NCI-H226 (cell line): ENCODE measurements around the gene TRAPPC4.
"Not testable (repeated sequence)": the region's sequence is repeated elsewhere in the genome, so short reads cannot be mapped to it uniquely, and the experiment has no call there.

Experiments used
- DNase-seq: peaks from one replicate; pipeline ENCODE4 v3.0.0-alpha.2; 2015

TRAPPC4 gene, protein sequence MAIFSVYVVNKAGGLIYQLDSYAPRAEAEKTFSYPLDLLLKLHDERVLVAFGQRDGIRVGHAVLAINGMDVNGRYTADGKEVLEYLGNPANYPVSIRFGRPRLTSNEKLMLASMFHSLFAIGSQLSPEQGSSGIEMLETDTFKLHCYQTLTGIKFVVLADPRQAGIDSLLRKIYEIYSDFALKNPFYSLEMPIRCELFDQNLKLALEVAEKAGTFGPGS

DNA sequence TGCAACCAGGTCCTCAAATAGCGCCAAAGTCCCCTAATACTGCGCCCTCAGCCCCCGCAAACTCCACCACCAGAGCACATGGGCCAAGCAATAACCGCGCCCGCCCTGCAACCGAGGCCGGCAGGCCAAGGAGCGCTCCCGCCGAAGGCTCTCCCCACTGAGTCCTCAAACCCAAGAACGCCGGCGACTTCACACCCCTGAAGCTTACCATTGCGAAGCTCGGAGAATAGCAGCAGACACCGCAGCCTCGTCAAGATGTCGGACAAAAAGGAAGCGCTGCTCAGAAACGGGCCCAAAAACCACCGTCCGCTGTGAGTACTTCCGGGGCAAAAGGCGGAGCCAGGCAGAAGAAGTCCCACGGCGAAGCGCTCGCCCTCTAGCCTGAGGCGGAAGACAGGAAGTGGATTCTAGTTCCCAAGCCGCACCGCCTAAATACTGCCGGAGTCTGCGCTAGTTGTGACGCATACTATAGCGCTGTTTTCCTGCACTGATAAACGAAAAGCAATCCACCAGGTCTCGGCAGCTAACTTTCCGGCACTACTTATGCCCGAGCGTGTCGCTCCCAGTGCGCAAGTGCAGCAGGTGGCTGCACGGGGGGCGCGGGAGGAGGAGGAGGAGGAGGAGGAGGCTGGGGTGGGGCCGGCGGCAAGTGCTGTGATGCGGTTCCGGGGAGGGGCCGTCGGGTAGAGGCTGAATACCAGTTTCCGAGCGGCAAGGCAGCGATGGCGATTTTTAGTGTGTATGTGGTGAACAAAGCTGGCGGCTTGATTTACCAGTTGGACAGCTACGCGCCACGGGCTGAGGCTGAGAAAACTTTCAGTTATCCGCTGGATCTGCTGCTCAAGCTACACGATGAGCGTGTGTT is at the start of gene TRAPPC4, which contains the start of gene RPS25:
Gene TRAPPC4, plus strand, starts transcription at position 693 of the 865 bp plus-strand sequence. Its CDS starts 30 bp downstream, at position 723.
Gene RPS25, minus strand, starts transcription at position 270 of the 865 bp plus-strand sequence. Its CDS starts 59 bp downstream, at position 211.
- peak; percentile 97 for DNase-seq

GRCh38 chr11:118969508-118969907 is 49.1 kb upstream of the TRAPPC4 start:
- not testable (repeated sequence) for DNase-seq

DNA sequence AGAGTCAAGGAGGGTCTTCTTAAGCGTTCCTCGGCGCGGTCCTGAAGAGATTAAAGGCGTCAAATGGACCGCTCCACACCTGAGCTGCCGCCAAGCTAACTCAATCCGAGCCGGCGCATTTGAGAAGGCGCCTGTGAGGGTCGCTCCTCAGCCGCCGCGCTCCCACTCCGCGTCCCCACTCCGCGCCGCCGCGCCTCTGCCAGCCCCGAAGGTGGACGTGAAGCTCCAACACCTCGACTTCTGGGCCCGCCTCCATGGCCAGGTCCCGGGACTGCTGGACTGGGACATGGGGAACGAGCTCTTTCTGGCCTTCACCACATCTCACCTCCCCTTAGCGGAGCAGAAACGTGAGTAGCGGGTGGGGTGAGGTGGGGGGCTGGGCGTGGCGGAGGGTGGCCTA is 46.9 kb upstream of the TRAPPC4 start, which contains the start of gene FOXR1:
Gene FOXR1, plus strand, starts transcription at position 116 of the 400 bp plus-strand sequence. Its CDS starts 171 bp downstream, at position 287.
- DNase-seq: no peak

GRCh38 chr11:118973985-118974384 is 44.6 kb upstream of the TRAPPC4 start:
- DNase-seq: no peak

DNA sequence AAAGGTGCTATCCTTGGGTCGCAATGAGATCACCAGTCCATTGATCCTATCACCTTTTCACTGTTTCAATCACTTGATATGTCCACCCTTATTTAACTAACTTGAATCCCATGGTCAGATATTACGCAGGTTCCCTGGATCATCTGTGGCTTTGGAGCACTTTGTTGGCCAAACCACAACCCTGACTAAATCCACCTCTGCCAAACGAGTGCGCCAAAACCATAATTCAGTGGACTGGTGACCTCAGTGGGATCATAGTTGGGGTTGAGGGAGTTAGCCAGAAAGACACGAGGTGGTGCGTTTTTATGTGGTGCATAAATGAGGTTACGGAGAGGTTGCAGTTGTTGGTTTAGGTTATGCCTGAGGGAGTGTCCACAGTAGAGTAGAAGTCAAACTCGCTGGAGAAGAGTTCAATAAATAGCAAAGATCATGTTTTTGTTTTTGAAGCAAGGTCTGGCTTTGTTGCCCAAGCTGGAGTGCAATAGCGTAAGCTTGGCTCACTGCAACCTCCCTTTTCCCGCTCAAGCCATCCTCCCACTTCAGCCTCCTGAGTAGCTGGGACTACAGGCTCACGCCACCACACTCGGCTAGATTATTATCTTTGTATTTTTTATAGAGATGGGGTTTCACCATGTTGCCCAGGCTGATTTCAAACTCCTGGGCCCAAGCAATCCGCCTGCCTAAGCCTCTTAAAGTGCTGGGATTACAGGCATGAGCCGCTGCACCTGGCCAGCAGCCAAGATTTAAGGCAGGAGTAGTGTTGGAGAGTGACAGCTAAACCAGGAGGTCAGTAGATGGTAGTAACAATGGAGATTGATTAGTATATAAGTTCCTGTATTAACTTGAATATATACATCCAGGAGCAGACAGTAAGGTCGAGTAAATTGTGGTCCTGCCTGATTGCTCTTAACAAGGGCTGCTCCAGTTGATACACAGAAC is 42.5 kb upstream of the TRAPPC4 start:
- no peak for DNase-seq

- no peak for DNase-seq
These were observed 39.1 kb upstream of the TRAPPC4 start for GRCh38 chr11:118979434-118979833.

- no peak for DNase-seq
These were observed 38.2 kb upstream of the TRAPPC4 start for GRCh38 chr11:118980191-118980881.

GRCh38 chr11:118984337-118984736 is 34.2 kb upstream of the TRAPPC4 start:
- DNase-seq: not testable (repeated sequence)

GRCh38 chr11:118984825-118985224 is 33.7 kb upstream of the TRAPPC4 start:
- no peak for DNase-seq

- no peak for DNase-seq
These were observed 30.3 kb upstream of the TRAPPC4 start for GRCh38 chr11:118988280-118988679.

DNA sequence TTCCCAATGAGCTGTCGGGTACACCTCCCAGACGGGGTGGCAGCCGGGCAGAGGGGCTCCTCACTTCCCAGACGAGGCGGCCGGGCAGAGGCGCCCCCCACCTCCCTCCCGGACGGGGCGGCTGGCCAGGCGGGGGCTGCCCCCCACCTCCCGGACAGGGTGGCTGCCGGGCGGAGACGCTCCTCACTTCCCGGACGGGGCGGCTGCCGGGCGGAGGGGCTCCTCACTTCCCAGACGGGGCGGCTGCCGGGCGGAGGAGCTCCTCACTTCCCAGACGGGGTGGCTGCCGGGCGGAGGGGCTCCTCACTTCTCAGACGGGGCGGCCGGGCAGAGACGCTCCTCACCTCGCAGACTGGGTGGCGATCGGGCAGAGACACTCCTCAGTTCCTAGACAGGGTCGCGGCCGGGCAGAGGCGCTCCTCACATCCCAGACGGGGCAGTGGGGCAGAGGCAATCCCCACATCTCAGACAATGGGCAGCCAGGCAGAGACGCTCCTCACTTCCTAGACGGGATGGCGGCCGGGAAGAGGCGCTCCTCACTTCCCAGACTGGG is 27.0 kb upstream of the TRAPPC4 start:
- DNase-seq: not testable (repeated sequence)

DNA sequence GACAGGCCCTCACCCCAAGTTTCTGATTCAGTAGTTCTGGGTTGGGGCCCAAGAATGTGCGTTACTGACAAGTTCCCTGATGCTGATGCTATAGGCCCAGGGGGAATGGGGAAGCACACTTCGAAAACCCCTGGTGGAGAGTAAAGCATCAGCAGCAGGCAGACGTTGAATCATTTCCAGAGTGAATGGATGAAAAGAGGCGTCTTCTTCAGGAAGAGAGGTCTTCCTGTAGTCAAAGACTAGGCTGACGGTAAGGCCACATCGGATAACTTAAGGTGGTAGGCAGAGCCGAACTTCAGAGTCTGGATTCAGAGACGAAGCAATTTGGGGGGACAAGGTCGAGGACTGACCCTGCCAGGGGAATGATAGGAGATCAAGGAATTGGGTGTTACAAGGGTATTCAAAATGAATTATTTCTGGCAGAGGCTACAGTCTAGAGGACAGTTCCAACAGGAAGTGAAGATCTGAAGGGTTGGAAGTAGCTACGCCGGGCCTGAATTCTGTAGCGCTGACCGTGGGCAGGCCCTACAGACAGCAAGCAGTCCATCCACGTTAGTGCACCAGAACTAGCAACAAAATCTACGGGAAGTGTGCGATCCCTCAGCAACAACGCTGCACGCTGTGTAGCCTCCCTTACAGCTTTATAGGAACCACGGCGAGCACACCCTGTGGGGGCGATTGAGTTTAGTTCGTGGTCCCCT is 21.5 kb upstream of the TRAPPC4 start:
- no peak for DNase-seq

DNA sequence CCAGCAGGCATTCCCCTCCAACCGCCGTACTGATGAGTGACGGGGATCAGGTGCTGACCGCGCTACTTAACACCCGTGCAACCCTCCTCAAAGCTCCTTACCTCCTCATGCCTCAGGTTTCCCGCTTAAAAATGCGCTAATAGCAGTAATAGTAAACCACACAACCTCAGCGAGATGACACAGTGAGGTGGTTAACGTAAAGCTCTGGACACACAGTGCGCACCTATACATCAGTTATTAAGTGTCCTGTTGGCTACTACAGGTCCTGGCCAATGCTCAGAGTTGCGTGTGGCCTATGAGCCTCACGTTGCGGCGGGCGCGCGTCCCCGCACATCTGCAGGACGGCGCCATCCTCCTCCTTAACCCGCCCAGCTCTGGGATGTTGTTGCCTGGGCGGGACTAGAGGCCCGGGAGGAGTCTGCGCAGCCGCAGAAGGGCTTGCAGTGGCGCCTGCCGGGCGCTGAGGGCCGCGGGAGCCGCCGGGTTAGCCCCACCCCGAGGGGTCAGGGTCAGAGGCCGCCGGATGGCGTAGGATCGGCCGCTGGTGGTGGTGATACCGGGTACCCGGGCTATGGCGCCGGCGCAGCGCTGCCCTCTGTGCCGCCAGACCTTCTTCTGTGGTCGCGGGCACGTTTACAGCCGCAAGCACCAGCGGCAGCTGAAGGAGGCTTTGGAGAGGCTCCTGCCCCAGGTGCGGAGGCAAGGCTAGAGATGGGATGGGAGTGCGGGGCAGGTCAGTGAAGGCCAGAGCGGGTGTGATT is 20.8 kb upstream of the TRAPPC4 start, which contains the start of gene CENATAC:
Gene CENATAC, plus strand, starts transcription at position 512 of the 761 bp plus-strand sequence. Its CDS starts 60 bp downstream, at position 572.
- peak; percentile 87 for DNase-seq

DNA sequence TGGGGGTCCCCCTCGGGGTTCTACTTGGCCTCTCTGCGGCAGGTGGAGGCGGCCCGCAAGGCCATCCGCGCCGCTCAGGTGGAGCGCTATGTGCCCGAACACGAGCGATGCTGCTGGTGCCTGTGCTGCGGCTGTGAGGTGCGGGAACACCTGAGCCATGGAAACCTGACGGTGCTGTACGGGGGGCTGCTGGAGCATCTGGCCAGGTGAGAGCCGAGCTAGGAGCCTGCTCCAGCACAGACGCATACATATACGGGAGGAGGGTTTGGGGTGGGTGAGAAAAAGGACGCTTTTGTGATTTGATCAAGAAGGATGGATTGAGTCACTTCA is 20.2 kb upstream of the TRAPPC4 start:
- no peak for DNase-seq

- peak; percentile 91 for DNase-seq
These were observed 19.7 kb upstream of the TRAPPC4 start for GRCh38 chr11:118998822-118999221.

DNA sequence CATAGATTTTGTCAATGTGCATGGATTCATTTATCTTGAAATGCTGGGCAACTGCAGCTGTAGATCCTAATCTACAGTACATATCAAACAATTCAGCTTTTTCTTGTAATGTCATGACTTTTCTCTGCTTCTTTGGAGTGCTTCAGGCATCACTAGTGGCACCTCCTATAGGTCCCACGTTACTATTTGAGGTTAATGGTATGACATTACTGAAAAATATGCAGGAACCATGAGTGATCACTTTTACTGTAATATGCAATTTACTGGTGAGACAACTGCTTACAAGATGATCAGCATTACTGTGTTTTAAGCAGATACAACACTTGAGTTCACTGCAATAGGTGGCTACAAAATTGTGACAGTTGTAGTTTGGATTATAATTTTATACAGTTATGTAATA is 17.7 kb upstream of the TRAPPC4 start:
- no peak for DNase-seq

DNA sequence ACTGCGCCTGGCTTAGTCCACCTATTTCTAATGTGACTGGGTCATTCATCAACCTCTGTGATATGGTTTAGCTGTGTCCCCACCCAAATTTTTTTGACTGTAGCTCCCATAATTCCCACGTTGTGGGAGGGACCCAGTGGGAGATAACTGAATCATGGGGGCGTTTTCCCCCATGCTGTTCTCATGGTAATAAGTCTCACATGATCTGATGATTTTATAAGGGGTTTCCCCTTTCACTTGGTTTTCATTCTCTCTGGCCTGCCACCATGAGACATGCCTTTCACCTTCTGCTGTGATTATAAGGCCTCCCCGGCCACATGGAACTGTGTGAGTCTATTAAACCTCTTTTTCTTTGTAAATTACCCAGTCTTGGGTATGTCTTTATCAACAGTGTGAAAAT is 11.9 kb upstream of the TRAPPC4 start:
- no peak for DNase-seq

DNA sequence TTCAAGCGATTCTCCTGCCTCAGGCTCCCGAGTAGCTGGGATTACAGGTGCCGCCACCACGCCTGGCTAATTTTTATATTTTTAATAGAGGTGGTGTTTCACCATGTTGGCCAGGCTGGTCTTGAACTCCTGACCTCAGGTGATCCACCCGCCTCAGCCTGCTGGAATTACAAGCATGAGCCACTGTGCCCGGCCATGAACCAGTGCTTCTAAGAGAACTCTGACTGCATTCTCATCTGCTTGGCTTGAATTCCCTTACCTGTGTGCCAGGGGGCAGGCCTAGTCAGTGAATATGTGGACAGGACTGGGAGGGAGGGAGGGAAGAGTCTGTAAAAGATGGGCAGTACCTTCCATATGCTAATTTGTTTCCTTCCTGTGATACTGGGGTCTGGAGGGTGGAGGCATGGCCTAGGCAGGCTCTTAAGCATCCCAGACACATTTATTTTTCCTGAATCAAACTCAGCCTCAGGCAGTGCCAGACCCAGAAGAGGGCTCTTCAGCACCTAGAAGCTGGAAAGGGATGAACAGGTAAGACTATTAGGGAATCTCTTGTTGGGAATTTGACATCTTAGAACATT is 7.0 kb upstream of the TRAPPC4 start:
- no peak for DNase-seq

DNA sequence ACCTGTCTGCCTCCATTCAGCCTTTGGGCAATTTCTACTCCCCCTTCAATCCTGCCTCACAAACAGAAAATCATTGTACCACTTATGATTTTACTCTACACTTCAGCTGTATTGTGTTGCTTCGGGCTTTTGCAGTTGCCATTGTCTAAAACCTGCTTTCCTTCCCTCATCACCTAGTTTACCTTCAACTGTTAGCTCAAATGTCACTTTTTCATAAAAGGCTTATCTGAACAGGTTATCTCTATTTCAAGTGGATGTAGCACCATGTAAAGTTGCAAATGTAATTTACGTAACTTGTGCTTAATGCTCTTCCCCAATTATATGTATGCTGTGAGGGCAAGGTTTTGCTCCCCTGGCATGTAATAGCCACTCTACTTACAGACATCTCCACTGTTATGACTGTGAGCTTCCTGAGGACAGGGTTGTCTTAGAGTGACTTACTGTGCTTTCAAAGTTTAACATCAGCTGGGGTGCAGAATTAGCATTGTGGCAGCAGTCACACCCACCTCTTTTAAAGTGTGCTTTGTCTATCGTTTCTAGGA is 5.9 kb upstream of the TRAPPC4 start:
- no peak for DNase-seq
